K562 (cell line): Measurements from ENCODE around the gene SAV1. TPM values are rescaled to one million over a fixed set of nuclear protein-coding genes. Genes with fewer than 3 reads are reported as not detected.

Source experiments
- ATAC-seq: fragments of 200-7000 bp; cut with Tn5 transposase; 3 replicates; pipeline ENCODE4 v1.9.1; 2020; ENCODE audit warnings: moderate library complexity
- BruUV-seq: library from RNA; stranded (reverse); fragments of 400-500 nt; replicated peaks from 2 replicates; lab custom pipeline; 2021; lab: Mats Ljungman, UMichigan
- CTCF ChIA-PET: fragments of 300-600 bp; formaldehyde crosslinking; extraction: SDS; loops from one replicate; lab custom pipeline; 2021; ENCODE audit warnings: low intra/inter-chr PET ratio; lab: Yijun Ruan, JAX
- POLR2A ChIA-PET: fragments of 300-600, 350-650 bp; sonication (Branson Sonifier 250); formaldehyde crosslinking; extraction: SDS; loops from one replicate; lab custom pipeline; 2021; ENCODE audit warnings: antibody characterized with exemption, inconsistent platforms; lab: Yijun Ruan, JAX
- DNase-seq, 4 experiments: peaks; one replicate each; pipeline versions ENCODE4 v3.0.0 to v3.0.0-alpha.2; 2011 to 2018; ENCODE audit warnings: low spot score in 3 of 4, mixed read lengths in 3 of 4; ENCODE audit errors: extremely low read depth in 1 of 4
- FAIRE-seq: peaks from 2 replicates; lab custom pipeline; 2011; peaks lifted over from hg19 to GRCh38; lab: Jason Lieb, UNC
- H2AFZ ChIP-seq: 2 replicates; pipeline ENCODE4 v1.6.0; 2011; ENCODE audit warnings: low read depth, low read length, control low read depth, inconsistent platforms
- H3K27ac ChIP-seq: fragments of 200-600 bp; 3 replicates; pipeline ENCODE4 v1.8.0; 2011; ENCODE audit warnings: low read depth, mild to moderate bottlenecking, control low read depth, inconsistent platforms, low read length, moderate library complexity, mixed read lengths; ENCODE audit errors: extremely low read depth
- H3K27me3 ChIP-seq, 2 experiments: fragments of 300-600 bp in 1 of 2; 2 replicates in 1 of 2; 3 replicates in 1 of 2; pipeline versions ENCODE4 v1.6.0 to v1.8.0; 2011; ENCODE audit warnings: inconsistent platforms in 2 of 2, low read length in 2 of 2, mild to moderate bottlenecking in 1 of 2, mixed read lengths in 1 of 2, moderate library complexity in 1 of 2; ENCODE audit not compliant: control insufficient read depth in 2 of 2, insufficient read depth in 2 of 2
- H3K36me3 ChIP-seq: fragments of 300-600 bp; 3 replicates; pipeline ENCODE4 v1.8.0; 2011; ENCODE audit warnings: mild to moderate bottlenecking, low read length, inconsistent platforms; ENCODE audit not compliant: control insufficient read depth, insufficient read depth
- H3K4me1 ChIP-seq, 2 experiments: fragments of 200-600 bp in 1 of 2; replicated peaks in 1 of 2; 2 replicates in 1 of 2; 3 replicates in 1 of 2; pipeline versions ENCODE4 v1.5.1 to v1.8.0; 2011; ENCODE audit warnings: inconsistent platforms in 2 of 2, low read length in 2 of 2, mild to moderate bottlenecking in 1 of 2, mixed read lengths in 1 of 2, moderate library complexity in 1 of 2; ENCODE audit not compliant: control insufficient read depth in 2 of 2, insufficient read depth in 2 of 2
- H3K4me2 ChIP-seq: 2 replicates; pipeline ENCODE4 v1.6.1; 2011; ENCODE audit warnings: low read length, control low read depth, inconsistent platforms, mixed read lengths; ENCODE audit not compliant: insufficient read depth
- H3K4me3 ChIP-seq: fragments of 200-600 bp; sonication (generic), shearing (Covaris generic); 2 replicates; pipeline ENCODE4 v1.5.1; 2016; ENCODE audit warnings: control low read depth, inconsistent platforms
- H3K79me2 ChIP-seq: fragments of 200-600 bp; 3 replicates; pipeline ENCODE4 v1.8.0; 2011; ENCODE audit warnings: low read length, inconsistent platforms; ENCODE audit not compliant: control insufficient read depth, insufficient read depth
- H3K9ac ChIP-seq, 2 experiments: 2 replicates each; pipeline versions ENCODE4 v1.6.0 to v1.6.1; 2011; ENCODE audit warnings: low read depth in 2 of 2, low read length in 2 of 2, control low read depth in 1 of 2, inconsistent platforms in 1 of 2, mild to moderate bottlenecking in 1 of 2, mixed read lengths in 1 of 2; ENCODE audit not compliant: insufficient read depth in 1 of 2
- H3K9me1 ChIP-seq: one replicate; pipeline ENCODE4 v1.6.0; 2011; ENCODE audit warnings: inconsistent platforms, mild to moderate bottlenecking, low read length, moderate library complexity; ENCODE audit not compliant: control insufficient read depth, insufficient read depth
- H3K9me3 ChIP-seq: replicated peaks from 2 replicates; pipeline ENCODE4 v1.5.1; 2011; ENCODE audit warnings: low read depth, low read length, inconsistent platforms; ENCODE audit not compliant: control insufficient read depth, insufficient read depth
- H4K20me1 ChIP-seq: replicated peaks from 2 replicates; pipeline ENCODE4 v1.6.1; 2011; ENCODE audit warnings: low read length, inconsistent platforms, mixed read lengths; ENCODE audit not compliant: control insufficient read depth, insufficient read depth
- CHCHD3 ChIP-seq: fragments of 250-450 bp; sonication (Bioruptor Pico); IDR thresholded peaks from 2 replicates; pipeline ENCODE4 v2.1.2; 2022; ENCODE audit warnings: mild to moderate bottlenecking
- KAT7 ChIP-seq: sonication (generic); formaldehyde crosslinking; IDR thresholded peaks from 2 replicates; pipeline ENCODE4 v1.8.0; 2022; ENCODE audit warnings: missing genetic modification reagents, mild to moderate bottlenecking, borderline replicate concordance
- NFE2 ChIP-seq: IDR thresholded peaks from 2 replicates; pipeline ENCODE4 v1.6.1; 2014; ENCODE audit warnings: antibody characterized with exemption, low read depth
- PREB ChIP-seq: sonication (generic); formaldehyde crosslinking; IDR thresholded peaks from 2 replicates; pipeline ENCODE4 v1.8.1; 2023; ENCODE audit warnings: mild to moderate bottlenecking, missing genetic modification reagents
- ZFP1 ChIP-seq: fragments of 450-650 bp; formaldehyde crosslinking; IDR thresholded peaks from 2 replicates; pipeline ENCODE4 v1.4.0; 2020; ENCODE audit warnings: mild to moderate bottlenecking, mixed read lengths
- ZNF324 ChIP-seq: fragments of 250-450 bp; sonication (Bioruptor Pico); IDR thresholded peaks from 2 replicates; pipeline ENCODE4 v1.4.0; 2020; ENCODE audit warnings: mild to moderate bottlenecking
- WGBS: fragments of 100-300 bp; shearing (Covaris generic); methylation state at CpG from one replicate; pipeline ENCODE4 v1.1.6; 2016; ENCODE audit warnings: low coverage, mixed read lengths; ENCODE audit not compliant: insufficient coverage; ENCODE audit errors: missing lambda C conversion rate; 5-methylcytosine and 5-hydroxymethylcytosine counted together
- in situ Hi-C: fragments of 300-500 bp; cut with MboI; formaldehyde crosslinking; loops from 4 replicates; pipeline ENCODE4 v1.15.0; 2018; ENCODE audit warnings: inconsistent platforms, mixed read lengths
- intact Hi-C: fragments of 100-400 bp; cut with micrococcal nuclease; formaldehyde crosslinking; loops from 2 replicates; pipeline ENCODE4 v1.14.2; 2022
- polyA plus RNA-seq, 8 experiments: library from polyadenylated mRNA; depleted of rRNA in 4 of 8; stranded (reverse) in 5 of 8; unstranded in 3 of 8; fragments of >200 nt; fragmentation: Nextera tagmentation in 2 of 8; fragmentation: Illumina TruSeq in 1 of 8; extraction: Ambion mirVana in 2 of 8; extraction: Trizol in 1 of 8; gene quantifications; 2 replicates each; pipeline versions ENCODE4 v1.2.1 to v1.2.3, GENCODE V29; 2011 to 2014; ENCODE audit warnings: inconsistent platforms in 1 of 8, missing spikeins in 1 of 8
- total RNA-seq, 7 experiments: library from RNA; depleted of rRNA in 6 of 7; stranded (reverse); fragments of >200 nt in 6 of 7; fragmentation: Illumina TruSeq in 2 of 7; extraction: Trizol in 2 of 7; gene quantifications; 2 replicates each; pipeline versions ENCODE4 v1.2.1 to v1.2.3, GENCODE V29; 2011 to 2021; ENCODE audit warnings: low replicate concordance in 1 of 7

SAV1 gene
- total and polyA plus RNA-seq, 9 of the 15 experiments (the other 6 are each of a cell fraction or from before 2014, with no cell fraction given), result 6.5 to 18.1 (median 16.1) TPM

GRCh38 chr14:50620341-50620740 is 47.8 kb downstream of the SAV1 start:
- Histone ChIP-seq H3K9me3 (no peaks in the 10 kb centered on the region), H4K20me1 (no peaks in the 10 kb centered on the region), H3K9me1 (no peaks in the 10 kb centered on the region), H3K4me3 (no peak overlapping the region), H3K4me2 (no peak overlapping the region), H2AFZ (no peak overlapping the region), H3K27ac (no peak overlapping the region), H3K79me2 (no peaks in the 10 kb centered on the region), H3K36me3 (no peaks in the 10 kb centered on the region), H3K27me3 (no peaks in the 10 kb centered on the region), H3K4me1 (no peaks in the 10 kb centered on the region), H3K9ac (no peak overlapping the region)
- intact Hi-C loops, result no loop called here
- ATAC-seq, result no peak
- in situ Hi-C loops, result no loop called here
- 9% methylated on average over 4 of the region's 4 CpGs for WGBS
- POLR2A ChIA-PET, result interaction anchor here (0.7 kb wide), 1 partner anchor 8 kb away, joined by 3 read pairs; no protein-coding TSS in a partner anchor
- TF ChIP-seq ZFP1 (CRISPR knock-in tag), result no peak
- TF ChIP-seq PREB (CRISPR knock-in tag), result no peak
- no peak for TF ChIP-seq KAT7
- TF ChIP-seq NFE2, result no peak
- TF ChIP-seq ZNF324 (CRISPR knock-in tag), result no peak
- no peak for TF ChIP-seq CHCHD3 (CRISPR knock-in tag)
- BruUV-seq, result no TSS peak
- DNase-seq, result no peak
- no peak for FAIRE-seq
- CTCF ChIA-PET, result no interaction called here
